Ascending aorta (tissue), 2 donors: ENCODE data around the gene SNX11. TPM values are rescaled to one million over a fixed set of nuclear protein-coding genes. Genes with fewer than 3 reads are reported as not detected.
"Not testable (repeated sequence)": the region's sequence is repeated elsewhere in the genome, so short reads cannot be mapped to it uniquely, and the experiment has no call there.

Experiments used
- DNase-seq, 2 donors: peaks; one replicate each; pipeline ENCODE4 v3.0.0-alpha.2; 2019; ENCODE audit warnings: low spot score in 2 of 2
- H3K27ac ChIP-seq, 2 donors: fragments of 200-600 bp; sonication (generic); one replicate each; pipeline ENCODE4 v1.5.1; 2016 to 2017; ENCODE audit warnings: mild to moderate bottlenecking in 1 of 2
- H3K27me3 ChIP-seq: fragments of 200-600 bp; sonication (generic); one replicate; pipeline ENCODE4 v1.5.1; 2017
- H3K36me3 ChIP-seq, 2 donors: fragments of 200-600 bp; sonication (generic); one replicate each; pipeline ENCODE4 v1.5.1; 2016
- H3K4me1 ChIP-seq, 2 donors: fragments of 200-600 bp; sonication (generic); one replicate each; pipeline ENCODE4 v1.5.1; 2016 to 2017; ENCODE audit warnings: mild to moderate bottlenecking in 1 of 2
- H3K4me3 ChIP-seq, 2 donors: fragments of 200-600 bp; sonication (generic); one replicate each; pipeline ENCODE4 v1.5.1; 2016 to 2017; ENCODE audit warnings: mild to moderate bottlenecking in 1 of 2
- H3K9me3 ChIP-seq, 2 donors: fragments of 200-600 bp; sonication (generic); one replicate each; pipeline ENCODE4 v1.5.1; 2016
- CTCF ChIP-seq, 3 experiments: fragments of 200-600 bp in 2 of 3; fragments of 450-650 bp in 1 of 3; sonication (generic) in 2 of 3; IDR thresholded peaks; one replicate each; pipeline ENCODE4 v1.5.1; 2016 to 2019; ENCODE audit warnings: antibody characterized with exemption in 3 of 3, mild to moderate bottlenecking in 1 of 3, moderate library complexity in 1 of 3
- intact Hi-C: fragments of 100-400 bp; cut with DNase I; formaldehyde crosslinking; loops from one replicate; pipeline ENCODE4 v1.15.1; 2023
- total RNA-seq: library from RNA; depleted of rRNA; stranded (reverse); fragments of >200 nt; gene quantifications from one replicate; pipeline ENCODE4 v1.1.0, GENCODE V29; 2016

SNX11 gene
- total RNA-seq, 1 donor from 2014 or later: 6.6 TPM

DNA sequence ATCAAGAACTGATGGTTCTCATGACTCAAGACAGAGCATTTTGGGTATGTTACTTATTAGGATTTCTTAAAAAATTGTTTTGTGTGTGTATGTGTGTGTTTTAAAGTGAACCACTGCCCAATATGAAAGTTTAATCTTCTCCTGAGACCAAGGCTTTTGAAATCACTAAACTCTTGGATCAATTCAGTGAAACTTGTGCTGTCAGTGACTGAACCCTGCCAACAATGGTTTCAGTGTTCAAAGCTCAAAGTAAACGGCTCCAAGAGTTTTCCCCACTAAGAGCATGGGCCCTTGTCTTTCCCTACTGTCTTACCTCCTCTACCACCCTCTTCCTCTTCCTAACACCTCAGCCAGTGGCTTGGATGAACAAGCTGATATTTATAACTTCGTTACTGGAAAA lies 37.4 kb upstream of the SNX11 start:
- TF ChIP-seq CTCF (IDR thresholded peaks at IDR 0.05): no peak
- Histone ChIP-seq H3K4me1 (peaks cover 0 to 14% of the 10 kb centered on the region in 2 donors), H3K27ac (no peak overlapping the region), H3K9me3 (no peaks in the 10 kb centered on the region), H3K4me3 (no peak overlapping the region), H3K27me3 (no peaks in the 10 kb centered on the region), H3K36me3 (peaks cover 25 to 50% of the 10 kb centered on the region in 2 donors)
- DNase-seq: no peak
- intact Hi-C loops: no loop called here

DNA sequence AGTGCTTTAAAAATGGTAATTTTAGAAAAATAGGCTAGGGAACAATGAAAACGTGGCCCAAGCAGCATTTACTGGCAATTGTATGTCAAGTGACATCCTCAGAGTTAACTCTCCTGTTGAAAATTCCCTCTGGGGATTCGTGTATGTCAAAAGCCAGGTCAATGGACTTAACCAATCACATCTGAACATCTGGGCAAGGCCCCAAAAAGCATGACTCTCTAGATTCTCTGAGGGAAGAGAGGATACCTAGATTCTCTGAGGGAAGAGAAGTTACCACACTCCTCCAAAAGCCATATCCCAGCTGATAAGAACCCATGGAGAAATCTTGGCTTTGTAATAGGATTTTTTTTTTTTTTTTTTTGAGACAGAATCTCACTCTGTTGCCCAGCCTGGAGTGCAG lies 35.9 kb upstream of the SNX11 start:
- H3K9me3 ChIP-seq: no peaks in the 10 kb centered on the region
- H3K27me3 ChIP-seq: no peaks in the 10 kb centered on the region
- H3K27ac ChIP-seq: no peak overlapping the region
- H3K36me3 ChIP-seq: peaks cover 32 to 64% of the 10 kb centered on the region in 2 donors
- no peak for TF ChIP-seq CTCF (IDR thresholded peaks at IDR 0.05)
- no peak overlapping the region for H3K4me3 ChIP-seq
- no peak for DNase-seq
- intact Hi-C loops: no loop called here
- peaks cover 0 to 5% of the 10 kb centered on the region in 2 donors for H3K4me1 ChIP-seq

GRCh38 chr17:48072811-48073210 lies 34.8 kb upstream of the SNX11 start:
- DNase-seq, intact Hi-C loops, H3K27me3 ChIP-seq, H3K4me1 ChIP-seq, H3K4me3 ChIP-seq, H3K9me3 ChIP-seq, H3K27ac ChIP-seq: not testable (repeated sequence)
- peaks cover 33 to 64% of the 10 kb centered on the region in 2 donors for H3K36me3 ChIP-seq

DNA sequence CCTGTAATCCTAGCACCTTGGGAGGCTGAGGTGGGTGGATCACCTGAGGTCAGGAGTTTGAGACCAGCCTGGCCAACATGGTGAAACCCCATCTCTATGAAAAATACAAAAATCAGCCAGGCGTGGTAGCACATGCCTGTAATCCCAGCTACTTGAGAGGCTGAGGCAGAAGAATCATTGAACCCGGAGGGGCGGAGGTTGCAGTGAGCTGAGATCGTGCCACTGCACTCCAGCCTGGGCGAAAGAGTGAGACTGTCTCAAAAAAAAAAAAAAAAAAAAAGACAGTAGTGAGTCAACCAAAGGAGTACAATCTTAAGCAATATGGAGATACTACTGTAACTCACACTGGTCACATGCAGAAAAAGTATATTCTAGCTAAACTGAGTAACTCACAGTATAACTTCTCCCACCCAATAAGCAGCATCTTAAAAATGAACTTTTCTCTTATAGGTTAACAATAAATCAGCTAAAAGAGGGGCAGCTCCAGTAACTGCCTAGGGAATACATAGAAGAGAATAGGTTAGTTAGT lies 33.9 kb upstream of the SNX11 start:
- H3K4me3 ChIP-seq, H3K4me1 ChIP-seq, H3K9me3 ChIP-seq, H3K27me3 ChIP-seq, DNase-seq: not testable (repeated sequence)
- intact Hi-C loops: loop anchor here (1.0 to 2.0 kb wide), 4 partner anchors 23 to 57 kb away; partner anchors contain the start of gene COPZ2
- Histone ChIP-seq H3K36me3 (peaks cover 31 to 60% of the 10 kb centered on the region in 2 donors), H3K27ac (peak overlapping the region in 1 of 2 donors; percentile 34)

- intact Hi-C loops: loop anchor here (1.0 to 2.0 kb wide), 4 partner anchors 24 to 56 kb away; partner anchors contain the start of gene COPZ2
- peak; percentile 67 to 83 (median 82) for TF ChIP-seq CTCF (IDR thresholded peaks at IDR 0.05)
- Histone ChIP-seq H3K9me3 (no peaks in the 10 kb centered on the region), H3K36me3 (peaks cover 29 to 52% of the 10 kb centered on the region in 2 donors), H3K4me3 (no peak overlapping the region), H3K27me3 (no peaks in the 10 kb centered on the region), H3K27ac (peak overlapping the region in 1 of 2 donors; percentile 34), H3K4me1 (no peaks in the 10 kb centered on the region)
- peak in 1 of 2 donors; percentile 92 for DNase-seq
Observed at GRCh38 chr17:48074322-48075081, 33.1 kb upstream of the SNX11 start.

DNA sequence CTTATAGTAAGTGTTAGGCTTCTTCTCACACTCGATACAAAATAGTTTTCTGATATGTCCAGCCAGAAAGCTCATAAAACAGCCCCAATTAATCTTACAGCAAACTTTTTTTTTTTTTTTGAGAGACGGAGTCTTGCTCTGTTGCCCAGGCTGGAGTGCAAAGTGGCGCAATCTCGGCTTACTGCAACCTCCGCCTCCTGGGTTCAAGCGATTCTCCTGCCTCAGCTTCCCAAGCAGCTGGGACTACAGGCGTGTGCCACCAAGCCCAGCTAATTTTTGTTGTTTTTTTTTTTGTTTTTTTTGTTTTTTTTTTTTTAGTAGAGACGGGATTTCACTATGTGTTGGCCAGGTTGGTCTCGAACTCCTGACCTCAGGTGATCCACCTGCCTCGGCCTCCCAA lies 30.4 kb upstream of the SNX11 start:
- H3K27me3 ChIP-seq, H3K9me3 ChIP-seq, H3K4me1 ChIP-seq, H3K27ac ChIP-seq, H3K4me3 ChIP-seq, DNase-seq, intact Hi-C loops: not testable (repeated sequence)
- H3K36me3 ChIP-seq: peaks cover 21 to 33% of the 10 kb centered on the region in 2 donors

DNA sequence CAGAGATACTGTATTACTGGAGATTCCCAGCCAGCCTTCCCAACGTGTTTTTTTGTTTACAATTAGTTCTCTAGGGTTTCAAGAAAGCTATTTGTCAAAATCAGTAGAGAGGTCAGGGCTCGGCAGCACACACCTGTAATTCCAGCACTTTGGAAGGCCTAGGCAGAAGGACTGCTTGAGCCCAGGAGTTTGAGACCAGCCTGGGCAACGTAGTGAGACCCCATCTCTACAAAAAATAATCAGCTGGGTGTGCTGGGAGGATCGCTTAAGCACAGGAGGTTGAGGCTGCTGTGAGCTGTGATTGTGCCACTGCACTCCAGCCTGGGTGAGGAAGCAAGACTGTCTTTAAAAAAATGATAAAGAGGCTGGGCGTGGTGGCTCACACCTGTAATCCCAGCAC lies 25.7 kb upstream of the SNX11 start:
- no peak overlapping the region for H3K27ac ChIP-seq
- intact Hi-C loops: no loop called here
- no peak overlapping the region for H3K4me3 ChIP-seq
- peaks cover 0 to 15% of the 10 kb centered on the region in 2 donors for H3K4me1 ChIP-seq
- H3K27me3 ChIP-seq: no peaks in the 10 kb centered on the region
- no peaks in the 10 kb centered on the region for H3K9me3 ChIP-seq
- no peaks in the 10 kb centered on the region for H3K36me3 ChIP-seq
- DNase-seq: no peak
- TF ChIP-seq CTCF (IDR thresholded peaks at IDR 0.05): no peak
